ENCODE measurements around the gene WASF1. TPM values are rescaled to one million over a fixed set of nuclear protein-coding genes. Genes with fewer than 3 reads are reported as not detected.
A peak's percentile ranks its signal among the peaks of the same experiment; 100 is the strongest.

WASF1 gene
- total RNA-seq, 1 experiment from 2014 or later, result 22.3 TPM

GRCh38 chr6:110064744-110065524, 114.5 kb downstream of the WASF1 start (continued):
- TF ChIP-seq JUN (CRISPR knock-in tag; IDR thresholded peaks at IDR 0.05) (no peak), ZNF671 (CRISPR knock-in tag; IDR thresholded peaks at IDR 0.05) (no peak), CREM (CRISPR knock-in tag; IDR thresholded peaks at IDR 0.05) (no peak), HMGA2 (CRISPR knock-in tag; IDR thresholded peaks at IDR 0.05) (no peak), PRRX2 (CRISPR knock-in tag; IDR thresholded peaks at IDR 0.05) (no peak), FOXJ3 (CRISPR knock-in tag; IDR thresholded peaks at IDR 0.05; ENCODE audit: borderline replicate concordance) (no peak), TCF7 (CRISPR knock-in tag; IDR thresholded peaks at IDR 0.05; ENCODE audit: low read depth) (no peak), SP1 (CRISPR knock-in tag; conservative IDR thresholded peaks at IDR 0.05) (no peak), GTF2I (CRISPR knock-in tag; conservative IDR thresholded peaks at IDR 0.05) (no peak), TEAD1 (CRISPR knock-in tag; IDR thresholded peaks at IDR 0.05) (no peak)

GRCh38 chr6:110063594-110064263, 115.7 kb downstream of the WASF1 start:
- H3K27ac Mint-ChIP-seq, result no peak overlapping the region
- H3K4me1 Mint-ChIP-seq, result 0 out of 2 replicates have a peak, but pooled peaks cover 3% of the 10 kb centered on the region
- POLR2A ChIA-PET, result no interaction called here
- CTCF ChIA-PET, result interaction anchor here (2.1 kb wide), 1 partner anchor 24 kb away, joined by 8 read pairs; no protein-coding TSS in a partner anchor
- H3K36me3 Mint-ChIP-seq, result no peaks in the 10 kb centered on the region
- DNase-seq (ENCODE audit: low spot score) (no peak), ATAC-seq (no peak)
- TF ChIP-seq ZNF219 (CRISPR knock-in tag; IDR thresholded peaks at IDR 0.05; ENCODE audit: borderline replicate concordance) (no peak), MYBL2 (CRISPR knock-in tag; IDR thresholded peaks at IDR 0.05) (no peak), NFYB (CRISPR knock-in tag; conservative IDR thresholded peaks at IDR 0.05; ENCODE audit: low read depth) (no peak), KAT7 (CRISPR knock-in tag; IDR thresholded peaks at IDR 0.05; ENCODE audit: borderline replicate concordance) (no peak), FOXP4 (CRISPR knock-in tag; IDR thresholded peaks at IDR 0.05) (no peak), CREM (CRISPR knock-in tag; IDR thresholded peaks at IDR 0.05) (no peak), MAX (CRISPR knock-in tag; IDR thresholded peaks at IDR 0.05) (no peak)
- no peaks in the 10 kb centered on the region for H3K9me3 Mint-ChIP-seq
- H3K27me3 Mint-ChIP-seq (ENCODE audit: low read depth), result no peaks in the 10 kb centered on the region
- no peak overlapping the region for H3K4me3 Mint-ChIP-seq

GRCh38 chr6:110055387-110055735, 124.1 kb downstream of the WASF1 start:
- ChIA-PET POLR2A (no interaction called here), CTCF (interaction anchor here (0.9 to 1.8 kb wide), 2 partner anchors 16 to 335 kb away, joined by 3 to 9 read pairs; no protein-coding TSS in a partner anchor)
- peaks cover 12% of the 10 kb centered on the region for H3K4me1 Mint-ChIP-seq
- no peaks in the 10 kb centered on the region for H3K9me3 Mint-ChIP-seq
- no peak for DNase-seq (ENCODE audit: low spot score)
- H3K36me3 Mint-ChIP-seq, result no peaks in the 10 kb centered on the region
- no peak for TF ChIP-seq ZNF121 (CRISPR knock-in tag; IDR thresholded peaks at IDR 0.05)
- no peak for TF ChIP-seq ZNF396 (CRISPR knock-in tag; IDR thresholded peaks at IDR 0.05; ENCODE audit: borderline replicate concordance)
- TF ChIP-seq TCF7 (CRISPR knock-in tag; IDR thresholded peaks at IDR 0.05; ENCODE audit: low read depth), result no peak
- no peak for TF ChIP-seq USF1 (CRISPR knock-in tag; IDR thresholded peaks at IDR 0.05)
- no peak for TF ChIP-seq ATF2 (CRISPR knock-in tag; IDR thresholded peaks at IDR 0.05; ENCODE audit: borderline replicate concordance, low read depth)
- no peak overlapping the region for H3K4me3 Mint-ChIP-seq
- peak; percentile 67 for ATAC-seq
- peak overlapping the region; percentile 19; the same call in 1 of the 2 replicates for H3K27ac Mint-ChIP-seq
- H3K27me3 Mint-ChIP-seq (ENCODE audit: low read depth), result no peaks in the 10 kb centered on the region

Data from WTC11 (cell line).